Superior temporal gyrus (tissue), 1 donor: ENCODE results near the gene MC3R.
"Not testable (repeated sequence)": the region's sequence is repeated elsewhere in the genome, so short reads cannot be mapped to it uniquely, and the experiment has no call there.

Source experiments
- DNase-seq: peaks from one replicate; pipeline ENCODE4 v3.0.0-alpha.2; 2016; ENCODE audit errors: extremely low spot score

Gene MC3R

DNA sequence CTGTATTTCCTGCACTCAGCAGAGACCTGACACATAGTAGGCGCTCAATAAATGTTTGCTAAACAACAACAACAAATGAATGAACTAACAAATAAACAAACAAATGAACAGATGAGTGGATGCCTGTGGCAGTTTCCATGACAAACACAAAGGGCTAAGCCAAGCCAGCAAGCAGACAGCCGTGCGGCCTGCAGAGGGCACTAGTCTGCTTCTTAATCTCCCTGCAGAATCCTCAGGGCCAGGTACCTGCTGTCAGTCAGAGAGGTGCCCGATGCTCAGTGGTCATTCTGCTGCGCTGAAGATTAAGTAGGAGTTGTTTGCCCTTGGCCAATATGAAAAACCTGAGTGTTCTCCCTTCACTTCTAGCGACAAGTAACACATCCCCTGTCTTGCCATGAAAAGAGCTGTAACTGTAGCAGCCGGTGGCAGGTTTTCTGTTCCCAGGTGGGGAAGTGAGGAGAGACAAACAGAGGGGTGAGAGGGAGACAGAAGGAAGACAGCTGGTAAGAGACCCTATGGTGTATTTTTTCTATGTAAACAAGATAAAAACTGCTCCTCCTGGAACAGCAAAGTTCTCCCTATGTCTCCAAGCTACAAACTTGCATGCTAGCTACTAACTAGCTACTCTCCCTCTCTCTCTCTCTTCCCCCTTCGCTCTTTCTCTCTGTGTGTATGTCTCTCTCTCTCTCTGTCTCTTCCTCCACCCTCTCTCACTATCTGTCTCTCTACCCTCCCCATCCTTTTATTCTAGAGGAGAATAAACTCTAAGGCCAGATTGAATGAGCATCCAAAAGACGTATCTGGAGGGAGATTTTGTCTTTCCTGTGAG, at the start of gene MC3R:
Gene MC3R (plus strand): TSS at position 779 of the 829 bp plus-strand sequence. CDS start 112 bp downstream, outside the sequence.
- DNase-seq, result peak; percentile 71

DNA sequence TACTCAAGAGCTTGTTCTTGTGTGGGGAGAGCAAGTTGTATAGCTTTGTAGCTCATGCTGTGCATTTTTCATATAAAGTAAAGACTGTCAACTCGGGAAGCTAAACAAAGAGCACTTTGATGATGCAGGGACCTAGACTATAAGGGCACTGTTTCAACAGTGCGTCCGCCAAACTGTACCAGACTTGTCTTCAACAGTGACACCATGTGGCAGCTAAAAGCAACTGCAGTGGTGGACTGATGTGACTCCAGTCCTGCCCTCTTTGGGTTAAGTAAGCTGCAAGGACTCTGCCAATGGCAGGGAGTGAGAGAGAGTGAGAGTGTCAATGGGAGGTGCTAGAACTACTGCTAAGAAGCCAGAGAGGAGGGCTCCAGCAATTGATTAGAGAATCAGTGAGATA, 48.1 kb upstream of the MC3R start:
- DNase-seq, result no peak

DNA sequence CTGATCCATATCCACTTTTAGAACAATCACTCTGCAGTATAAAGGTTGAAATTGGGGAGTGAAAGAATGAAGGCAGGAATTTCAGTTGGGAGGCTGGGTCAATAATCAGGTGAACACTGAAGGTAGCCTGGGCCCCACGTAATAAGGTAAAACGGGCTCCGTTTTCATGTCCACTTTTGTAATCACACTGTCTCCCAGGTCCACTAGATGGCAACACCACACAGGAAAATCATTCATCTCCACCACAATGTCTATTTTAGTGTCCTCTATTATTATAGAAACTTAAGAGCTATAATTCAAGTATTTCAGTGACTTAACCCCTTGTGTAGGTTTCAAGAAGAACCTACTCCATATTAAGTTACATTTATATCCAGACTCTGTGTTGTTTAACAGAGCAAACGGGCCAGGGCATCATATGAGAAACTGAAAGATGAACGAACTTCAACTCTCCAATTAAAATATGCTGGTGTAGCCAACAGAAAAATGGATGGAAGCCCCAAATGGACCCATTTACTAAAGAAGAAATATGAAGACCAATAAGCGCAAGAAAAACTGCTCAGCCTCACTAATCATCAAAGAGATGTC, 45.9 kb upstream of the MC3R start:
- DNase-seq, result peak; percentile 54

- DNase-seq, result no peak
These were observed 44.3 kb upstream of the MC3R start for GRCh38 chr20:56204206-56204605.

DNA sequence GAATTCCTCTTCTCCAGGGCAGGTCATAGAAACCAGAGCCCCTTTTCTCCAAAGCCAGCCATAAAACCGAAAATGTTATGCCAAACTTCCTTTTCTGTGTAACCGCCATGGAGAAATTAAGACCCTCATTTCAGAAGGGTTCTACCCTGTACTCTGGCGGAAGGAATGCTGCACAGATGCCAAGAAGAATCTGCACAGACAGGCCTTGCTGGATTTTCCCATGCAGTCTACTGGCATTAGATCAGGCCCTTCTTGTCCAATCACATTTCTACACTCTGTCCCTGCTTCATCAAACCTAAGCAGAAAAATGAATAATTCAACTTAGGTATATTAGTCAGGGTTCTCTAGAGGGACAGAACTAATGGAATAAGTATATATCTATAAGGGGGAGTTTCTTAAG, 43.2 kb upstream of the MC3R start:
- DNase-seq, result no peak

GRCh38 chr20:56207656-56208055, 40.9 kb upstream of the MC3R start:
- DNase-seq, result no peak

DNA sequence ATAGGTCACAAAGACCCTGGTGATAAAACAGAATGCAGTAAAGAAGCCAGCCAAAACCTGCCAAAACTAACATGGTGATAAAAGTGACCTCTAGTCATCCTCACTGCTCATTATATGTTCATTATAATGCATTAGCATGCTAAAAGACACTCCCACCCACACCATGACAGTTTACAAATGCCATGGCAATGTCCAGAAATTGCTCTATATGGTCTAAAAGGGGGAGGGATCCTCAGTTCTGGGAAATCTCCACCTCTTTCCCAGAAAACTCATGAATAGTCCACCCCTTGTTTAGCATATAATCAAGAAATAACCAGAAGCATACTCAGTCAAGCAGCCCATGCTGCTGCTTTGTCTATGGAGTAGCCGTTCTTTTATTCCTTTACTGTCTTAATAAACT, 40.4 kb upstream of the MC3R start:
- DNase-seq, result no peak

DNA sequence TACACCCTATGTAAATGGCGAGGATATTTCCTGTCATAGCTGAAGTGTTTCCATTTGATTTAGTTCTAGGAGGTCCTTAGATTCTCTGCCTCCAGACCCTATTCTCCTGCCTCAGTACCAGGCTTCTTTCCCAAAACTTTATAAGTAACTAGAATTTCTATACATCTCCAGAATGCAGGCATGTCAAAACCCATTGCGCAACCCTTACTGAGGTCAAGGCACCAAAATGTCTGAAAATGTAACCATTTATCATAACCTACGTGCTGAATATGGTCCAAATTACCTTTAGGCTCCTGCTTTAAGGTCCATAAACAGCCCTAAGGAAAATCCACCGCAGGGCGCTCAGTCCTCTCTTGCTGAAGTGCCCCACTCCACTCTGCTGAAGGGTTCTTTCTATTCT, 37.5 kb upstream of the MC3R start:
- DNase-seq, result no peak

- DNase-seq, result no peak
These were observed 36.4 kb upstream of the MC3R start for GRCh38 chr20:56212091-56212490.

DNA sequence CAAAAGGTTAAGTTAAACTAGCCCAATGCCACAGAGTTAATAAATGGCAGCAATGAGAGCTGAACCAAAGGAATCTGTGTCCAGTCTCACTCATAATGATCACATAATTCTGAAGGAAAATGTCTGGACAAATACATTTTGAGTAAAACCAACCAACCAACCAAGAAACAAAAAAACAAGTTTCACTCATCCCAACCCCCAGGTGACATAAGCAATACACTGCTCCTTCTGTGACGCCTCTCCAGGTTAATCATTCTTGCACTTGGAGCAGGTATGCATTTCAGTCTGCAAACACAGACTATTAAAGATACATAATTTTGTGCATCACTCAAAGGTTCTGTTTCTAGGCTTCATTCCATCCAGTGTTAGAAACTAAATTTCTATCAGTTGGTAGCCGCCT, 35.2 kb upstream of the MC3R start:
- DNase-seq, result no peak

- DNase-seq, result no peak
These were observed 33.4 kb upstream of the MC3R start for GRCh38 chr20:56215115-56215514.

DNA sequence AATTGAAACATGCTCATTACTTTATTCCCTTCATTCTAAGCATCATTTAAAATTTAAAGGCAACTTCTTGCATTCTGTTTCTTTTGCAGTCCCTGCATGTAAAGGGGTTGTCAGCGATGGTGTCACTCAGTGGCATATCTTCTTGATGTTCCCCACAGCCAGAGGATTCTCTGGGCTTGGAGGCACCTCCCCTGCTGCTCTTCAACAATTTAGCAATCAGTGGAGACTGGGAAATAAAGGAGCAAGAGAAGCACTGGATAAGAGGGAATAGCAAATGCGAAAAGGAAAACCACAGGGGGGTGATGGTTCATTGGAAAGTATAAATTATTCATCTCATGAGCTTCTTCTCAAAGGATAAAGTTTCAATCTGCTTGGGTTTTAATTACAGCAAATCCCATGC, 30.7 kb upstream of the MC3R start:
- no peak for DNase-seq

DNA sequence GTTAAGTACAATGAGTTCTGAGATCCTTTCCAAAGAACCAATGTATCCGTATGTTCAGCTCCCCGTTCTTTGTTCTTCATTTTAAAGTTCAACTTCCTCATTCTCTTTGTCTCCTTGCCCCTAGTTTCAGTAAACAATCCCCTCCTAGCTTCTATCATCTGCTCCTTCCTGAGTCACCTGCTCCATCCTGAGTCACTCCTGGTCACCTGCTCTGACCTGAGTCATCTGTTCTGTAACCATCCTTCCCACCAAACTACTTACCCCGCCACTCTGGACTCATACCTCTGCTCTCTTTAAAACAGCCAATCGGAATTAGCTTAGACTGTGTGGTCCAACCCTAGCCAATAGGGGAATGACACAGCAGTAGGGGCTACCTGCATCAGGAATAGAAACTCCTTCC, 27.3 kb upstream of the MC3R start:
- not testable (repeated sequence) for DNase-seq

DNA sequence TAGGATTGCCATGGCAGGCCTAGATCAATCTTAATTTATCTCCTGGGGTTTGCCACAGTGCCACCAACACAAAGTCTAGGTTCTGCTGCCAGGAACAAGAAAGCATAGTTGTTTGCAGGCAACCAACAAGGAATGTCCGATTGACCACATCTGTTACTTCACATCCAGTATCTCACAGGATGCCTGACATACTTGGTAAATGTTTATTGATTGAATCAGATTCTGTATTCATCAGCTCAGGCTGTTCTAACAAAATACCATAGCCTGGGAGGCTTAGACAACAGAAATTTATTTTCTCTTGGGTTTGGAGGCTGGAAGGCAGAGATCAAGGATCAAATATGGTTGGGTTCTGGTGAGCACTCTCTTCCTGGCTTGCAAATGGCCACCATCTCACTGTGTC, 26.3 kb upstream of the MC3R start:
- no peak for DNase-seq

GRCh38 chr20:56222945-56223344, 25.6 kb upstream of the MC3R start:
- DNase-seq, result no peak

- DNase-seq, result no peak
These were observed 25.2 kb upstream of the MC3R start for GRCh38 chr20:56223352-56223751.

DNA sequence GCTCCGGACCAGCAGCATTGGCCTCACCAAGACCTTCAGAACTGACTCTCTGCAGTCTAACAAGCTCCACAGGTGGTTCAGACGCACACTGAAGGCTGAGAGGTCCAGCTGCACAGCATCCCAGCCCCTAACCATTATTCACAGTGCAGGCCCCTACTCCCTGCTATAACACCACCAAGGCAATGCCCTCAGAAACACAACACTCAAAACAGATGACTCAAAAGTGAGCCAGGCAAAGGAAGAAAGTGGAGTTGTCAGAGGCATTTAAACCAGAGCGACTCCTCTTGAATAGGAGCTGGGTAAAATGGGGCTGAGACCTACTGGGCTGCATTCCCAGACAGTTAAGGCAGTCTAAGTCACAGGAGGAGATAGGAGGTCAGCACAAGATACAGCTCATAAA, 20.5 kb upstream of the MC3R start:
- no peak for DNase-seq

DNA sequence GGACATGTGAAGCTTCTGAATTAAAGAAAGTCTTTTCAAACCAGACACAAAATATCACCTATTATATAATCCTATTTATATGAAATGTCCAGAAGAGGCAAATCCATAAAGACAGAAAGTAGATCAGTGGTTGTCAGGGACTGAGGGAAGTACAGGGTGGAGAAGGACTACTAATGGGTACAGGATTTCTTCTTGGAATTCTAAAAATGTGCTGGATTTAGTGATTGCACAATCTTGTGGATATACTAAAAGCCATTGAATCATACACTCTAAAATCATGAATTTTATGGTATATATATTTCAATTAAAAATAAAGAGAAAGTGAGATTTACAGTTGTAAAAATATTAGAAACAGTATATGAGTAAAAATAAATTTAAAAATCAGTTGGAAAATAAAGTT, 18.7 kb upstream of the MC3R start:
- DNase-seq, result no peak

- no peak for DNase-seq
These were observed 14.4 kb upstream of the MC3R start for GRCh38 chr20:56234110-56234509.

DNA sequence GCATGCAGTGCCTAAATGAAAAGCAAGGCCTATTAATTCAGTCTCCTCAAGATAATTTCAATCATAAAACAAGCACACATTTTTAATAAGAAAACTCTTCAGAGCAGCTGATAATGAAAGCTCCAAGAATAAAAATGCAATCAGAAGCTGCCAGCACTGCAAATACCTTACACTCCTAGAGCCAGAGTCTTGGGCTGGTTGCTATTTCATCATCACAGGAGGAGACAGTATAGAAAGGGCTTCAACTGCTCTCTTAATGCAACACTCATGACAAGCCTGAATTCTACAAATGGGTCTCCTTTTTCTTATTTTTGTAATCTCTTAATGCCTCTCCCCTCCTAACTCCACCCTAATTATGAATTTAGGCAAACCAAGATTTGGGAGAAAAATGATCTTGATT, 11.2 kb upstream of the MC3R start:
- no peak for DNase-seq

DNA sequence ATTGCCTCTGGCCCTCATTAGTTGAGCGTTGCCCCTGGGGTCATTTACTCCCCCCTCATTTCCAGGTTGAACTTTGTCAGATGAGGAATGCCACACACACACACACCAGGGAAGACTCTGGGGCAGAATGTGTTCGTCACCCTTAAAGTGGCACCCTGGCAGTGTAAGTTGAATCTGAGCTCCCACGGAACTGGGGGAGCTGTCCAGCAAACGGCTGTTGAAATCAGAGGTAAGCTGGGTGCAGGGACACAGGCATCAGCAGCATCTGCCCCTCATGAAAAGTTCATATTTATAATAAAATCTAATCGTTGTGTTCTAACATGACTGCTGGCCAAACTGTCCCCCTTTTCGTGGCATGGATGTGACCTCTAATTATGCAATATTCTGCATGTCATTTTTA, 4.3 kb upstream of the MC3R start:
- no peak for DNase-seq

- DNase-seq, result no peak
These were observed 2.8 kb upstream of the MC3R start for GRCh38 chr20:56245761-56246160.

- no peak for DNase-seq
These were observed 868 bp downstream of the MC3R start for GRCh38 chr20:56249244-56249955.
